HG03439 (cell line): ENCODE measurements around the gene PRKG1.
"Not testable (repeated sequence)": the region's sequence is repeated elsewhere in the genome, so short reads cannot be mapped to it uniquely, and the experiment has no call there.

Source experiments
- ATAC-seq: cut with Tn5 transposase; IDR thresholded peaks from one replicate; pipeline ENCODE4 v1.9.1; 2021; ENCODE audit warnings: mild to moderate bottlenecking, moderate library complexity; ENCODE audit not compliant: unreplicated experiment

The PRKG1 gene

DNA sequence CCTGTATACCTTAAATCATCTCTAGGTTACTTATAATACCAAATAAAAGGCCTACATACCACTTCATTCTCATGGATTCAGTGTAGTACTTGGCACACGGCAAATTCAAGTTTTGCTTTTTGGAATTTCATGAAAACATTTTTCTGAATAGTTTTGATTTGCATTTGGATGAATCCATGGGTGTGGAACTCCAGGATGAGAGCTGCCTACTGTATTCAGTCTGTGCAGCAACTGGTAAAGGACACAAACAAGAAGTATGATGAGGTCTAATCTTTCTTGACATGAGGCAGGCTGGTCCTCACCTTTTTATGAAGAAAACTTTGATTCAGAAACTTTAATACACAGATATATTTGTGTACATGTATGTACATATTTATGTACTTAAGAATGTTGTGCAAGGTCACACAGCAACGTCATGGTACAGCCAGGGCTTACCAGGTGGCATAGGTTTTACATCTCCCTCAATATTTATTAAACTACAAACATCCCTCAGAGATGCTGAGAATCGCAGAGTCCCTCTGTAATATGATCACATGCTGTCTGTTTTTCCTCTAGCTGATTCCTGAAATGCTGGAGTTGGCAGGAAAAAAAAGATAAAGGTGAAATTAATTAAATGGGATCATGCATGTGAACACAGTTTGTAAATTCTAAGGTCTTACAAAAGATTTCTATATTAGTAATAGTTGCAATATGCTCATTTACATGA is 239.6 kb downstream of the PRKG1 start:
- no peak for ATAC-seq

DNA sequence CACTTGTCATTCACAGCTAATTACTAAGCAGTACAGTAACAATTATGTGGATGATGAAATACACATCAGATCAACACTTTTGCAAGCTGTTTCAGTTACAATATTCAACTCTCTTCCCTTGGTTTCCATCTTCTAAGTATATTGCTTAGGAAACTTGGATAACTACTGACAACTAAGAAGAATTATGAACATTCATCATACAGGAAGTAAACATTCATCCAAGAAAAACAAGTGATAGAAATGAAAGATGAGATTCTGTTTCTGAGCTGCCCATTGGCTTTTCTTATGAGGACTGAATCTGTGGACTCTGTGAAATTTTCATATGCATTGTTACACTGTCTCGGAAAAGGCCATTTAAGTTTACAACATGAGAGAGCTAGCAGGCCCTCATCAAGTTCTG is 240.2 kb downstream of the PRKG1 start:
- no peak for ATAC-seq

DNA sequence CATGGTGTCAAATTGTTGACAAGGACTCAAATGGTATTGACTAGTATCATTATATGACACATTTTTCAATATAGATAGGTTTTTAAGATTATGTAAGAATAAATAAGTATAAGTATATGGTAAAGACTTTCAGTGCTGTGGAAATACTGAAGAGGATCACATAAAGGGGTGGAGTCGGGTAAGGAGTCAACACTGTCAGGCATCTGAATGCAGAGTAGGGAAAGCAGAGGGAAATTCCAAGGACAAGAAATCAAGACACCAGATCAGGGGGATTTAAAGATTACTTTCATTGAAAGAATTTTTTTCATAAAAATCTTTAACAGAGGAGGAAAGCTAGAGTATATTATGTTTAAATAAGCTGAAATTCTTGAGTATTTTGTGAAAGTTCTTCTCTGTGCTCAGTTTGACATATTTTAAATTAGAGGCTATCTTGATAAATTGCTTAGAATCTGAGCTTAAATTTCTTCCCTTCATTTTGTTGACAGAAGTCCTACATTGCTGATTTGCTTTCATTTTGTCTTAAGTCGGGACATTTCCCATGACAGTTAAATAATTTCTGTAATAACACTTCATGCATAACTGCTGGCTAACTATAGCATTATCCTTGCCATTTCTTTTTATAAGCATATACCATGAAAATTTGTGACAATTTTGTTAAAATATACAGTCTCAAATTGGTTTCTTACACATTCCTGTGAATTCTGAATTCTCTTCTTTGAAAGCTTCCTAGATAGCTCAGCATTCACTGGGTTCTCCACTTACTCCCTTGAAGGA is 244.3 kb downstream of the PRKG1 start:
- no peak for ATAC-seq

DNA sequence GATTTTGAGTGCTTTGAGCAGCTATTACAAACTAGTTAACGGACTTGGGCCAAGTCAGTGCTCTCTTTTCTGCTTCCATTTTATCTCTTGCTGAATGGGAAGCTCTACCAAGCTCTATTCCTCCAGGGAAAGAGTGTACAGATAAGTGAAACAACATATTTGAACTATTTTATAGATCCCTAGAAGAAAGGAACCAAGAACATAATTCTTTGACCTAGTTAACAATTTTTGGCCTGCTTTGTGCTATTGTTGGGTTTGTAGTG is 244.8 kb downstream of the PRKG1 start:
- no peak for ATAC-seq

DNA sequence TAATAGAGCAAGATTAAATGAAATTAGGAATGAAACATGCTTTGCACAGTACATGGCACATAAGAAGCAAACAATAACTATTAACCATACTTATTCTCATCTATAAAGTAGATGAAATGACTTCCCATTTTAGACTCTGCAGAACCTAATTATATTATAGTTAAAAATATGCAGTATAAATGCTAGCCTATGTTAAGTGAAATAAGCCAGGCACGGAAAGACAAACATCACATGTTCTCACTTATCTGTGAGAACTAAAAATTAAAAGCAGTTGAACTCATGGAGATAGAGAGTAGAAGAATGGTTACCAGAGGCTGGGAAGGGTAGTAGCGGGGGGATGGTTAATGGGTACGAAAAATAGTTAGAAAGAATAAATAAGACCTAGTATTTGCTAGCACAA is 247.0 kb downstream of the PRKG1 start:
- no peak for ATAC-seq

DNA sequence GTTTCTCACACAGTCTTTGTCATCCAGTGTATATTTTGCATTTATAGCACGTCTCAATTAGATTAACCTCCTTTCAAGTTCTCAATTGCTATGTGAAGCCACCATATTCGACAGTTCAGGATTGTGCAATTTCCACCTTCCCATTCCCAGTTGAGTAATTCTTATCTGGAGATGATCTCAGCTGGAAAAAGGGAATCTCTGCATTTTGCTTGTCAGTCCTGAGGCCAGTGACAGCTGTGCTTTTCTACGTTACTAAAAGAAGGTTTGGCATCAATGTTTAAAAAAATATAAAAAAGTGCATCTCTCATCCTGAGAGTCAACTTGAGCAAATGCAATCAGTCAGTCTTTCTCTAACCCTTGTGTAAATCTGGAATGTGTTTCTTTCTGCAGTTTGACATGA is 247.7 kb downstream of the PRKG1 start:
- no peak for ATAC-seq

DNA sequence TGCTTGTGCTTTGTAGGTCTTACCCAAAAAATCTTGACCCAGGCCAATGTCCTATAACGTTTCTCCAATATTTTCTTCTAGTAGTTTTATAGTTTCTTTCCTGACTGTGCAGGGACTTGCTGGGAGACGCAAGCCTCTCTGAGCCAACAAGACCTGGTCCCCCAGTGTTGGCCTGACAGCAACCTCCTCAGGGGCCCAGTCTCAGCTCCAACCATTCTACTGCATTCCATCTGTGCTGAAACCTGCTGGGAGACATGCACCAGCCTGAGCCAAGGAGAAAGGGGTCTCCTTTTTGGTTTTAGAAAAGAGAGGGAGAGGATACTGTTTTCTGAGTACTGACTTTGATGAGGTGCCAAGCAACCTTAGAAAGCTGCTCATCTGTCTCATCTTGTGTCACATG is 251.4 kb downstream of the PRKG1 start:
- ATAC-seq: no peak

DNA sequence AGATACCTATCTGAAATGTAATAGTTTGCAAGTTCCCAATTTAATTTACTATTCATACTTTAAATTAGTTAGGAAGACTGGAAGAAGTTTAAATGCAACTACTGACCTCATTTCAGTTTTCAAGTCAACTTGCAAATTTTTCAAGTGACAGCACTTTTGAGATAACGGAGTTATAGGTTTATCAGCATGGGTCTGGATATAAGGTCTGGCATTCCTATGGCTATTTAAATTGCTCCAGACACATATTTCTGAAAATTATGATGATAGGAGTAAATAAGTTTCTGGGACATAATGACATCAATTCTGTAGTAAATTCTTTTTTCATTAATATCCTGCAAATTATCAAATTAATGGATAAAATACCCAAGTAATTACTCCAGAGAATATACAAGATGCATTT is 251.9 kb downstream of the PRKG1 start:
- no peak for ATAC-seq

DNA sequence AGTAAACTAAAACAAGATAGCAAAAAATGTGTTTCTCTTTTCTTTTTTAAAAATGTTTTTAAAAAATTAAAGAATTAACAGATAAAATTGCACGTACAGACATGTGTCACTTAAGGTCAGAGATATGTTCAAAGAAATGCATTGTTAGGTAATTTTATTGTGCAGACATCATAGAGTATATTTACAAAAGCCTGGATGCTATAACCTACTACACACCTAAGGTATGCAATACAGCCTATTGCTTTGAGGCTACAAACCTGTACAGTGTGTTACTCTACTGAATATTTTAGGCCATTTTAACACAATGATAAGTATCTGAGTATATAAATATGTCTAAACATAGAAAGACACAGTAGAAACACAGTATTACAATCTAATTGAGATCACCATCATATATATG is 253.1 kb downstream of the PRKG1 start:
- no peak for ATAC-seq

DNA sequence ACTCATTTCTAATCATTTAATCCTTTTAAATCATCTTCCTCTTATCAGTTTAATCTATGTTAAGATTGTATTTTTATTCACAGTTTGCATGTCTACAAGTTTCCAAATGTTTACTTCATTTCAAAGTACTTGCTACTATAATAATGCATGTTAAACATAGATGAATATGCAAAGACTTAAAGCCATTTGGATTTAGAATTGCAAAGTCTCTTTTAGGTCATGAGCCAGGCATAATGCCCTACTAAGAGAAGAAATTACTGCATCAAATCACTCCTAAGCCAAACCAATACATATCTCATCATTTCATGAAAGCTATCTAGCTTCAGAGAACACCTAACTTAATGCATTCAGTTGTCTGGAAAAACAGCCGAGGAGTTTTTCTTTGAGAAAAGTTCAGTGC is 266.1 kb downstream of the PRKG1 start:
- no peak for ATAC-seq

DNA sequence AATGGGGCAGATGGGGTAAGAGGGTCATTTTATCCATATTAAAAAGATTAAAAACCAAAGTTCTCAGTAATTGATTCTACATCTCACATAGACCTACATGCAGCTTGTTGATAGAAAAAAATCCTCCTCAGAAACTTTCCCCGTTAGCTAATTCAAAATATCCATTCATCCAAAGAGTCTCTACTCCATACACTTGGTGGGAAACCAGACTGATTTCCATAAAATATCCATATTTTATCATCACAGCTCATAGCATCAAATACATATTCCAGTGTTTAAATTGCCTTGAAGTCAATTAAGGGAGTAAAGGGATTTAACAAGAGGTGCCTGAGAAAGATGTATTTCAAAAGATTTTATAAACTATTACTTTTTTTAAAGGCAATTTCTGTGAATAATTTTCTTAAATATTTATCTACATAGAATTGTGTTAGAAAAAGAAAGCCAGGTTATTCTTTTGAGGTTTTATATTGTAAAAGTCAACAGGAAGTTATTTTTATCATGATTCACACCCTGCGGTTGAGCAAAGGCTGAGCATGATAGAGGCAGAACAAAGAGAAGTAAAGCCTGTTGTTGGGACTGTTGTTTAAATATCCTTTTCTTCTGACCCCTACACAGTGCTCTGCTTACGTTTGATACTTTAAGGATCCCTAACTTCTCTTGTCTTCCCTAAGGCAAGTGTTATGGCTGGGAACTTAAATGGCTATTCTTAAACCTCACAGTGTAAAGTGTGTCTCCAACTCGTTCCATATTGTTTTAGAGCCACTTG is 266.7 kb downstream of the PRKG1 start:
- no peak for ATAC-seq

DNA sequence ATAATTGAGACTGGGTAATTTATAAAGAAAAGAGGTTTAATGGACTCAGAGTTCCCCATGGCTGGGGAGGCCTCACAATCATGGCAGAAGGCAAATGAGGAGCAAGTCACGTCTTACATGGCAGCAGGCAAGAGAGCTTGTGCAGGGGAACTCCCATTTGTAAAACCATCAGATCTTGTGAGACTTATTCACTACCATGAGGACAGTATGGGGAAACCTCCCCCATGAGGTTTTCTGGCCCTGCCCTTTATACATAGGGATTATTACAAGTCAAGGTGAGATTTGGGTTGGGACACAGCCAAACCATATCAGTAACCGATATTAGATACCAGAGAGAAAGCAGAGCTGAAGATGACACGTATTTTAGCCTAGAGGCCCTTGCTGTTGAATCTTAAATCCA is 267.5 kb downstream of the PRKG1 start:
- not testable (repeated sequence) for ATAC-seq

DNA sequence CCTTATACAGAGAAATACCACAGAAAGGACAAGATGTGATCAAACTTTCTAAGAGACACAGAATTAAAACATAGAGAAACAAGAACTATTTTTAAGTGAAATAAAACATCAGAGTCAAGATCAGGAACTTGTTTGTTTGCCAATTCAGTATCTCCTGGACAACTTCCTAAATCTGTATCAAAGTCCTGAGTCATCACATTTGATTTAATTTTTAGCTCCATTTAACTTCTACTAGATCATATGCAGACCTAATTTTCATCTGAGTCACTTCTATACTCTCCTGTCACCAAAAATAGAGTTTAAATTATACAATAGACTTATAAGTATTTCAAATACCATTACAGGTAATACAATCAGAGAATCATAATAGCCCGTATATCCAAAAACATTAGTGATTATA is 268.1 kb downstream of the PRKG1 start:
- no peak for ATAC-seq

DNA sequence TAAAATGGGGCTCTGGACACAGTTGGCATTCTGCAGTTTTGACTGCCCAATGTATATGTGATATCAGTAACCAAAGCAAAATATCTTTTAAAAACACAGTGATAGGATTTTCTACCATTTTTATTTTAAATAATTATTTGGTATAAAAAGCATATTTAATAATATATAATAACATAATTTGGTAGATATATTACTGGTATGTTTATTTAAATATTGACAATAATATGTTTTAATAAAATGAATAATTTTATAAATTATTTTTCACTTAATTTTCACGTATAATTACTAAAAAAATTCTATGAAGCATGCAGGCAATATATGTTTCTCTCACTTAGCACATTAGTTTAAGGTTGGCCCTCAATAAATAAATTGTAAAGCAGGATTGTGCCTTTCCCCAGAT is 269.1 kb downstream of the PRKG1 start:
- no peak for ATAC-seq

DNA sequence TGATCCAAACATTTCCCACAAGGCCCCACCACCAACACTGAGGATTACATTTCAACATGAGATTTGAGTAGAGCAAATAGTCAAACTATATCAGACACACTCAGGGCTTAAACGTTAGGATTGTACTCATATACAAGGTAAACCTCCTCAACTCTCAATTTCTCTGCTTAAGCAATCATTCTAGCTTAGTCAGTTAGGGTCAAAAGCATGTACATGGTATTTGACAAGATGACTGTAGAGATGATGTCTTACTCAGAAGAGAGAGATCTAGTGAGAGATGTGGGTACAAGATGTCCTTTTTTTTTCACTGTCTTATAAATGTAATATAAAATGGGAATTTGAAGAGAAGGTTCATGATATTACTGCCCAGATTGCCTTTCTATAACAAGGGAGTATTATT is 270.1 kb downstream of the PRKG1 start:
- ATAC-seq: no peak

DNA sequence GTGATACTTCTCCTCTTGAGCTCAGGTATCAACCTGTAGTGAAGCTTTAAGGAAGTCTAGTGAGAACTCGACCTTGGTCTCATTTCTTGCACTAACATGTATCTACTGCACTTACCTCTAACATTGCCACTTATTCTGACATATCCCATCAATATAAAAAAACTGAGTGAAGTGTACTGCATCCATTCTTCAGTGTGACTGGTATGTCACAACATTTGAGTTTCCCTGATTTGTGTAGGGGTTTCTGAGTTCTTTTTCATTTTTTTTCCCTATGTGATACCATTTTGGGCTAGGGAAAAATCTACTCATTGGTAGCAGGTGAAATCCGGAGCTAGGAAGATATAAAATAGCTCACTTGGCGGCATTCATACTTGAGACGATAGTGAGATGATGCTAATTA is 274.3 kb downstream of the PRKG1 start:
- ATAC-seq: no peak

DNA sequence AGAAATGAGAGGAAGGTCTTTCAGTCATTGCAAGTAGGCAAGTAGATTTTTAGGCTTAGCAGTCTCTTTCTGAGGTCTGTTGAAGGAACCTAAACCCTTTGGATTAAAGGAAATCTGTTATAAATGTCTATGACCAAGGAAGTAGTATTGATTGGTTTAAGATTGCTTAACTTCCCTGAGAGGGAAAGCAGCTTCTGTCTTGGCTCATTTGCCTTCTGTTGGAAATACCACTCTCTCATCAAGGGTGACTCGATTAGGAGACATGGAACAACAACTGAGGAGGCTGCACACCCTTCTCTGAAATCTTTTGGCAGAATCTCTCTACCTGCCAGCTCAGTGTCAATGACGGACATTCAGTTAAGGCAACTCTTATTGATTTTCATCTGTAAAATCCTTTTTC is 282.9 kb downstream of the PRKG1 start:
- ATAC-seq: no peak

DNA sequence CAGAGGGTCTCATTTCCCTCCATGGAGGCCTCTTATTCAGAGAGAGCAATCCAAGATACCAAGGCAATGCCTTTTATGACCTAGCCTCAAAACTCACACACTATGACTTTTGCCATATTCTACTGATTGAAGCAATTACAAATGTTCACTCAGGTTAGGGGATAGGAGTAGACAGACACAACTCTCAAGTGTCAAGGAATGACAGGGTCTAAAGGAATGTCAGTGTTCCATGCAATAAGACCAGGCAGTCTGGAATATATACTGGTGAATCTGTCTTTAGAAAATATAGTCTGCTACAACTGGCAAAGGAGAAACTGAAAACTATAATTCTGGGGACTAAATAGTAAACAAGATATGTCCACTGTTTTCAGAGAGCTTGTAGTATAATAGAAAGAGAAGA is 283.9 kb downstream of the PRKG1 start:
- ATAC-seq: no peak

DNA sequence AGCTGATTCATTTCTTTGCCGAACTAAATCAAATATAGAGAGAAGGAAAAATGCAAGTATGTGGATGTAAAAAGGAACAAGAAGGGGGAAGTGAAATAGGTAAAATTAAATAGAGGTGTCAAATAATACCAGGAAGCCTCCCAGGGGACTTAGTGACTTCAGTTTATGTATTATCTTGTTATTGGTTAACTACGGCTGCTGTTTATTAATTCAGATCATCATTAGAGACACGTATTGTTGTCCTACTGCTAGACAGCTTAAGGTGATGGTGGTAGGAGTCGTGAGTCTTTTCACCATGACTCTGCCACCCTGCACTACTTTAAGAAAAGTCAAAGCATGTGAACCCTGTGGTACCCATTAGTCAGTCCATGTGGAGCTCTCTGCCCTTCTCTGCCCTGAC is 289.1 kb downstream of the PRKG1 start:
- no peak for ATAC-seq

DNA sequence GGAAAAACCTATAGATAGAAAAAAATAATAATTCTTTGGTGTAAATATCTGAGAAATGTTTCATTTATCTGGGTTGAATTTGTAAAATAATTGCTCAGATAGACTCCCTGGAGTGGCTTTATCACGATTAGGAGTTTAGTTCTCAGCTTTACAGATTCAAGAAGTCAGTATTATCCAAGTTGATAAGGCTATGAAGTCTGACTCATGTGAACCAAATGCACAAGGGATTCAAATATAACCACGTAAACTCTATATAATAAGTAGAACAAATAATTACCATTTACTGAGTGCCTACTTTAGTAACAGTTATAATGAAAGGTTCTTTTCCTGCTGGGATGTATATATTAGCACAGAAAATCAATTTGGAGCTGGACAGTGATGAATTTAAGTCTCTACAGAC is 290.4 kb downstream of the PRKG1 start:
- ATAC-seq: no peak

DNA sequence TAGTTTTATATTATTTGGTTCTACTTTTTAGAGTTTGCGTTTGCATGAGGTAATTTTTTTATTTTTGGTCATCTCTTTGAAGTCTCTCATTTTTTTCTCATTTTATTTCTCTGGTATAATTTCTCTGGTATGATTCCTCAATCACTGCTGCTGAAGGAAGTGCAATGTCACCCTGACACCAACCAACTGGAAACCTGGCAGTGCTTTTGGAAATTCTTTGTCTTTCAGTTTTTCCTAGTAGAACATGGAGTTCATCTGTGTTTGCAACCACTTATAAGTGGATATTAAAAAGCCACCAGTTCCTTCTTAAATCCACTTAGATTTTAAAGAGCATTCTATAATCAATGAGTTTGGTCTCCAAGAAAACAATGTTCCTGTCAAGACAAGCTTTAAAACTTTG is 291.8 kb downstream of the PRKG1 start:
- no peak for ATAC-seq

DNA sequence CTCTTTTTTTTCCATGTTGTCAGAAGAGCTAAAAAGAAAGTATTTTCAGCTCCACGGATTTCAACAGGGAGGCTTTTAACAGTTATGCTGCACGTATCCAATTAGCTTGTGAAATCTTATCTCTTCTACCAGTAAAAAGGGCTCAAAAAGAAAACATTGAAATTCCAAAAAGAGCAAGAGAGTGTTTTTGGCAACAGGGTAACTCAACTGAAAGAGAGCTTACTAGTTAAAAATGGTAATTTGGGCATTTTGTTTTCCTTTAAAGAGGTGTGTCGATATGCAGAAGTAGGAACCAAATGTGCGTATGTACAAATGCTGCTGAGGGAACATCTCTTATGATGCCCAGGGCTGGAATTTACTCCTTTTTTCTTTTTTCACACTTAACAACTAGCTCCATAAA is 292.8 kb downstream of the PRKG1 start:
- ATAC-seq: no peak
